Type B pancreatic cell (in vitro differentiated cells): ENCODE measurements around the gene TMEM176A. TPM values are rescaled to one million over a fixed set of nuclear protein-coding genes. Genes with fewer than 3 reads are reported as not detected.
A peak's percentile ranks its signal among the peaks of the same experiment; 100 is the strongest.

ENCODE experiments used
- DNase-seq: peaks from one replicate; pipeline ENCODE4 v3.0.0; 2021; ENCODE audit warnings: mixed read lengths; ENCODE audit not compliant: unreplicated experiment; ENCODE audit errors: extremely low spot score
- H3K27ac Mint-ChIP-seq: 2 replicates; pipeline ENCODE4 v1.8.0; 2021; ENCODE audit warnings: mild to moderate bottlenecking, mixed read lengths
- H3K27me3 Mint-ChIP-seq: 2 replicates; pipeline ENCODE4 v1.8.0; 2021; ENCODE audit warnings: mixed read lengths
- H3K36me3 Mint-ChIP-seq: 2 replicates; pipeline ENCODE4 v1.8.0; 2021; ENCODE audit warnings: mixed read lengths
- H3K4me1 Mint-ChIP-seq: one replicate; pipeline ENCODE4 v1.8.0; 2021; ENCODE audit warnings: mixed read lengths; ENCODE audit not compliant: unreplicated experiment
- H3K4me3 Mint-ChIP-seq: 2 replicates; pipeline ENCODE4 v1.8.0; 2021; ENCODE audit warnings: mild to moderate bottlenecking, mixed read lengths
- H3K9me3 Mint-ChIP-seq: 2 replicates; pipeline ENCODE4 v1.8.0; 2021; ENCODE audit warnings: mixed read lengths
- CTCF ChIP-seq: fragments of 200-600 bp; sonication (generic); conservative IDR thresholded peaks from 2 replicates; pipeline ENCODE4 v1.5.0; 2021; ENCODE audit warnings: antibody characterized with exemption, mild to moderate bottlenecking
- total RNA-seq: library from RNA; stranded (reverse); gene quantifications from 2 replicates; pipeline ENCODE4 v1.2.1, GENCODE V29; 2021; ENCODE audit warnings: low replicate concordance

The TMEM176A gene
- total RNA-seq, 1 donor from 2014 or later, result 90.1 TPM

GRCh38 chr7:150824379-150825177 is 24.0 kb downstream of the TMEM176A start:
- H3K9me3 Mint-ChIP-seq, result no peaks in the 10 kb centered on the region
- TF ChIP-seq CTCF, result no peak
- no peak for DNase-seq
- H3K27me3 Mint-ChIP-seq, result peaks cover 9% of the 10 kb centered on the region
- no peak overlapping the region for H3K27ac Mint-ChIP-seq
- H3K4me1 Mint-ChIP-seq, result no peaks in the 10 kb centered on the region
- H3K4me3 Mint-ChIP-seq, result no peak overlapping the region
- no peaks in the 10 kb centered on the region for H3K36me3 Mint-ChIP-seq

GRCh38 chr7:150826061-150826849 is 25.7 kb downstream of the TMEM176A start:
- Mint-ChIP-seq H3K27ac (no peak overlapping the region), H3K4me3 (peak overlapping the region; percentile 4), H3K27me3 (peaks cover 12% of the 10 kb centered on the region), H3K9me3 (no peaks in the 10 kb centered on the region), H3K4me1 (peaks cover 8% of the 10 kb centered on the region), H3K36me3 (no peaks in the 10 kb centered on the region)
- DNase-seq, result no peak
- no peak for TF ChIP-seq CTCF

- Mint-ChIP-seq H3K36me3 (no peaks in the 10 kb centered on the region), H3K27ac (no peak overlapping the region), H3K9me3 (no peaks in the 10 kb centered on the region), H3K4me3 (no peak overlapping the region), H3K27me3 (peaks cover 12% of the 10 kb centered on the region), H3K4me1 (peaks cover 8% of the 10 kb centered on the region)
- TF ChIP-seq CTCF, result no peak
- no peak for DNase-seq
Measured at GRCh38 chr7:150828384-150828783, 27.8 kb downstream of the TMEM176A start.

- Mint-ChIP-seq H3K27me3 (peaks cover 12% of the 10 kb centered on the region), H3K9me3 (no peaks in the 10 kb centered on the region), H3K27ac (no peak overlapping the region), H3K36me3 (no peaks in the 10 kb centered on the region), H3K4me3 (no peak overlapping the region), H3K4me1 (peaks cover 8% of the 10 kb centered on the region)
- DNase-seq, result no peak
- no peak for TF ChIP-seq CTCF
Measured at GRCh38 chr7:150829426-150829825, 28.9 kb downstream of the TMEM176A start.

GRCh38 chr7:150830937-150831336 is 30.4 kb downstream of the TMEM176A start:
- Mint-ChIP-seq H3K9me3 (no peaks in the 10 kb centered on the region), H3K27me3 (peaks cover 12% of the 10 kb centered on the region), H3K27ac (peak overlapping the region; percentile 65), H3K36me3 (no peaks in the 10 kb centered on the region), H3K4me3 (no peak overlapping the region), H3K4me1 (peaks cover 8% of the 10 kb centered on the region)
- no peak for TF ChIP-seq CTCF
- no peak for DNase-seq
